ENCODE results near the gene HNRNPM.

The HNRNPM gene

GRCh38 chr19:8487137-8487851 is 42.5 kb downstream of the HNRNPM start:
- DNase-seq, result no peak

- DNase-seq, result no peak
Measured at GRCh38 chr19:8488365-8488764, 43.6 kb downstream of the HNRNPM start.

DNA sequence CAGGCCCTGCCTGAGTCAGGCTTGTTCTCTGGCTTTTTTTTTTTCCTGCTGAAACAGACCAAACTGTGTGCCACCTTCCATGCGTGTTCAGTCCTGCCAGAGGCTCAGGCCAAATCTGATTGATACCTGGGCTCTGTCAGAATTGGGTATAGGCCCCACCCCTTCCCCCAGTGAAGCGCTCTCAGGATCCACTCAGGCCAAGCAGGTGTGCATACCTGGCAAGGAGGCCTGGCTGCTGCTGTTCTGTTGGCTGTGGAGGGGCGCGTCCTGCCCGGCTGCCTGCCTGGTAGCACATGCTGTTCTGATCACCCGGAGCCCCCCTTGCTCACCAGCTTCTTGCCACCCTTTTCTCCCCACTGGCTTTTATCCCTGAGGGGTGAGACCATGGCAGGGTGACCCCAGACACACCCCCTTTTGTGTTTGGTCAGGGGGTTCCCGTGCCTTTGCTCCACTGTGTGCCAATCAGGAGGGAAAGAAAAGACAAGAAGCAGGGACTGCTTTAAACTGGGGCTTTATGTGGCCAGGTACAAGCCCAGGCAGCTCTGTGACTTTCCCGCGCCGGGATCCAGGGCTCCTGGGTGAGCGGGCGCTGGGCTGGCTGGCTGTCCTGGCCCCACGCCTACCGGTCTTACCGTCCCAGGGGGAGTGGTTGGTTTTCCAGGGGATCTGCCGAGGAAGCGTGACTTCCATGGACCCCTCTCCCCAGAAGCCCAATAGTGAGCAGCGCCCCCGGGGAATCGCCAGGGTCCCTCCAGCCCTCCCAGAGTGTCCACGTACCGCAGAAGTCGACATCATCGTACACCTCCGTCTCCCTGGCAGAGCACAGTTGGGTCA is 45.0 kb downstream of the HNRNPM start:
- DNase-seq, result no peak

GRCh38 chr19:8490395-8490760 is 45.6 kb downstream of the HNRNPM start:
- DNase-seq, result no peak

GRCh38 chr19:8490873-8491272 is 46.1 kb downstream of the HNRNPM start:
- DNase-seq, result no peak

GRCh38 chr19:8491574-8491973 is 46.8 kb downstream of the HNRNPM start:
- no peak for DNase-seq

- no peak for DNase-seq
Measured at GRCh38 chr19:8494158-8494557, 49.4 kb downstream of the HNRNPM start.

DNA sequence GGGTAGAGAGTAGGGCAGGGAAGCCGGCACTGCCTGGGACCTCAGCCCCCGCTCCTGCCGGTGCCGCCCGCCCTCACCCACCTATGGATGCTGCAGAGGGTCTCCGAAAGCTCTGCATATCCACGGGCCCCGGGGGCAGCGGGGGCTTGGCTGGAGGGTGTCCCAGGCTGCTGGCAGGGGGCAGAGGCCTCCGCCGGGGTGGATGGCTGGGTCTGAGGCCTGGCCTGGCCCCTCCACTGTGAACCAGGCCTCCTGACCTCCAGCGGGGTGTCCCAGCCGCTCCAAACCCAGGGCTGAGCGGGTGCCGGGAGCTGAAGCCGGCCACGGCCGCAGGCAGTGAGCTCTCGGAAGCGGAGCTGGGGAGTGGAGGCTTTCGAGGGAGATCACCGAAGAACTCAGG is 53.5 kb downstream of the HNRNPM start:
- no peak for DNase-seq

DNA sequence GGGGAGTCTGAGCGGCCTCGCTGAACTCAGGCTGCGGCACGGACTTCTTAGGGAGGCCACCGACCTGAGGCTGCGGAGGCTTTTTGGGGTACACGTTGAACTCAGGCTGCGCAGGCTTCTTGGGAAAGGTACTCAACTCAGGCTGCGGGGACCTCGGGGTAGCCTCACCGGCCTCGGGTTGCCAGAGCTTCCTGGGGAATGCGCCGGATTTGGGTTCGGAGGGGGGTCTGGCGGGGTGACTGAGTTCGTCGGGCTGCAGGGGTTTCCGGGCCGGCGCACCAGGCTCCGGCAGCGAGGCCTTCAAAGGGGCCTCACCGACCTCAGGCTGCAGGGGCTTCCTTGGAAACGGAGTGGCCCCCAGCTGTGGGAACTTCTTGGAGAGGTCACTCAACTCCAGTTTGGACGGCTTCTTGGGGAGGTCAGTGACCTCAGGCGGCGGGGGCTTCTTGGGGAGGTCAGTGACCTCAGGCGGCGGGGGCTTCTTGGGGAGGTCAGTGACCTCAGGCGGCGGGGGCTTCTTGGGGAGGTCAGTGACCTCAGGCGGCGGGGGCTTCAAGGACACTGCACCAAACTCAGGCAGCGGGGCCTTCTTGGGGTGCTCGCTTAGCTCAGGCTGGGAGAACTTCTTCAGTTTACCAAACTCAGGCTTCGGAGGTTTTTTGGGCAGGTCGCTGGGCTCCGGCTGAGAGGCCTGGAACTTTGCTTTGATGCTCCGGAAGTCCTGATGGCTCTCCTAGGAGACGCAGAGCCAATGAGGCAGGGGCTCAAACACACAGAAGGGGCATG is 54.5 kb downstream of the HNRNPM start:
- DNase-seq, result no peak

GRCh38 chr19:8500158-8500557 is 55.4 kb downstream of the HNRNPM start:
- no peak for DNase-seq

GRCh38 chr19:8501516-8501915 is 56.7 kb downstream of the HNRNPM start:
- DNase-seq, result no peak

DNA sequence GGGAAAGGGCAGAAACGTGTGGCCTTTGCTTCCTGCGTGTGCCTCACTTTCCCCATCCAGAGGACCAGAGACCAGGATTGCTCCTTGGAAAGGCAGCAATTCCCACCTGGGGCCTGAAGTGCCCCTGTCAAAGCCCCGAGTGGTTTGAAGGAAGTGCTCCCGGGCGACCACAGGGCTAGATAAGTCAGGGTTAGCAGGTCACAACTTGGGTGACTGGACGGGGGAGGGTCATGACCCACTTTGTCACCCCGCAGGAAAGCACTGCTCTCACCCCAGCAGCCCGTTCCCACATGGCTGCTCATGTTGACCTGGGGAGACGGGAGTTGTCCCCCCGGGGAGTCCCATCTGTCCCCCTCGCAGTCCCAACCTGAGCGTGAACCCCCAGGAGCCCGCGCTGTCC is 57.2 kb downstream of the HNRNPM start:
- DNase-seq, result no peak

GRCh38 chr19:8503510-8503909 is 58.7 kb downstream of the HNRNPM start:
- no peak for DNase-seq

DNA sequence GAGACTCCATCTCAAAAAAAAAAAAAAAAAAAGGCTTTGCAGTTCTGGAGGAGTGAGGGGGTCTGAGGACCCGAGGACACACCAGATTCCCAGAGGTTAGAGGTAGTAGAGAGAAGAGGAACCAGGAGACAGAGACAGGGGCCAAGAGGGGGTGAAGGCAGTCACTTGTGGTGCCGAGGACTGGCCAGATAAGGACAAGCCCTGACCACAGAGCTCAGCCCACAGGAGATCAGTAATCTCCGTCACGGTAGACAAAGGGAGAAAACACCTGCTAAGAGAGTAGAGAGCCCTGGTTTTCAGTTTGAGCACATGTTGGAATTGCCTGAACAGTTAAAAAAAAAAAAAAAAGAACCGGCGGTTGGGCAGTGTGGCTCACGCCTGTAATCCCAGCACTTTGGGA is 59.4 kb downstream of the HNRNPM start:
- DNase-seq, result no peak

DNA sequence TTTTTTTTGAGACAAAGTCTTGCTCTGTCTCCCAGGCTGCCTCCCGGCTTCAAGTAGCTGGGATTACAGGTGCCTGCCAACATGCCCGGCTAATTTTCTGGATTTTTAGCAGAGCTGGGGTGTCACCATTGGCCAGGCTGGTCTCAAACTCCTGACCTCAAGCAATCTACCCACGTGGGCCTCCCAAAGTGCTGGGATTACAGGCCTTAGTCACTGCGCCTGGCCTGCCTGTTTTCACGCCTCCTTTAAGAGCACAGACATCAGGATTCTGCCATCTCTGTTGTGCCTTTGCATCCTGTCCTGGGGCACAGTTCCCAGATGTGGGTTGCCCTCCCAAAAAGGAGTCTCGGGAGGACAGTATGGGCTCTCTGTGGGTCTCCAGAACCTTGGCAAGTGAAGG is 60.1 kb downstream of the HNRNPM start:
- no peak for DNase-seq

DNA sequence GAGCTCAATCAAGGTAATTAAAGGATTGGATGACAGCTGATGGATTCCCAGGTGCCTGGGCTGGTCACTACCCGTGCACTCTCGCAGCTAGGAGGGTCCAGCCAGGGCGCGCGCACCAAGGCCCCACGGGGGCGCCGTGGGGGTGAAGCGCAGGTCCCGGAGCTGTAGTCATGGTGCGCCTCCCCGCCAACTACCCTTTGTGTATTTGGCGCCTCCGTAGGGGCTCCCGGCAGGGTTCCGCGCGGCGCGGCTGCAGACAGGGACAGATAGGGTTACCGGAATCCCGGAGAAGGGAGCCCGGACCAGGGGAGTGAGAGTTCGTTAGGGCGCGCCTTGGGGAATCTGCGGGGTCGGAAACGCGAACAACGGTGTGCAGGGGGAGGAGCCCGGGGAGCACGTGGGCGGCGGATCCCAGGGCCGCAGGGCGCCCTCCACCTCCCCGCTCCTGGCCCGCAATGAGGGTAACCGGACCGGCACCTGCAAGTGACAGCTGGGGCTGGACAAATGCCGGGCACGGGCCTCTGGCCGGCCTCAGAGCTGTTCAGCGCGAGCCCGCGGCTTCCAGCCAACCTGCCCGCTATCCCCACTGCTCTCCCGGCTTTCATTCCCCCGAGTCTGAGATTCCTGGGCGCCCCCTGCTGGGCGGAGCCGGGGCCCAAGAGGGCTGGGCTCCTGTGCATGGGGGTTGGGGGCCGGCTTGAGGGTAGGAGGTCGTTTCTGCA is 61.1 kb downstream of the HNRNPM start:
- DNase-seq, result peak; percentile 59

- no peak for DNase-seq
Measured at GRCh38 chr19:8506402-8506957, 61.7 kb downstream of the HNRNPM start.

GRCh38 chr19:8510589-8511115 is 65.9 kb downstream of the HNRNPM start:
- DNase-seq, result no peak

GRCh38 chr19:8511573-8512101 is 66.9 kb downstream of the HNRNPM start:
- no peak for DNase-seq

GRCh38 chr19:8512115-8512967 is 67.6 kb downstream of the HNRNPM start:
- DNase-seq, result no peak

Measured in effector CD8-positive, alpha-beta T cell (primary cell).